Lower leg skin (tissue), 4 donors: Measurements from ENCODE around the gene CAP1. TPM values are rescaled to one million over a fixed set of nuclear protein-coding genes. Genes with fewer than 3 reads are reported as not detected.

Experiments
- DNase-seq, 2 donors: peaks; one replicate each; pipeline ENCODE4 v3.0.0-alpha.2; 2019; ENCODE audit warnings: low spot score in 2 of 2
- H3K4me3 ChIP-seq: fragments of 200-600 bp; sonication (generic); 2 replicates; pipeline ENCODE4 v1.5.1; 2017; ENCODE audit warnings: mild to moderate bottlenecking, low read depth; ENCODE audit not compliant: poor library complexity, severe bottlenecking
- POLR2A ChIP-seq, 2 donors: fragments of 450-650 bp; IDR thresholded peaks; one replicate each; pipeline ENCODE4 v1.6.1; 2016 to 2017; ENCODE audit warnings: antibody characterized with exemption in 2 of 2, mild to moderate bottlenecking in 1 of 2, moderate library complexity in 1 of 2
- WGBS, 2 donors: methylation state at CpG; one replicate each; pipeline ENCODE4 v1.1.5; 2018; 5-methylcytosine and 5-hydroxymethylcytosine counted together
- intact Hi-C: fragments of 100-400 bp; cut with DNase I; formaldehyde crosslinking; loops from one replicate; pipeline ENCODE4 v1.15.0; 2023; ENCODE audit warnings: low total_unique reads
- total RNA-seq, 4 donors: library from RNA; depleted of rRNA; stranded (reverse); fragments of >200 nt; gene quantifications; one replicate each; pipeline ENCODE4 v1.1.0, GENCODE V29; 2016
- TF ChIP-seq, protein P1 (sequence below), 3 donors: fragments of 450-650 bp; IDR thresholded peaks; one replicate each; pipeline ENCODE4 v1.5.1; 2016; ENCODE audit warnings: antibody characterized with exemption in 3 of 3, mild to moderate bottlenecking in 3 of 3, moderate library complexity in 2 of 3

CAP1 gene
- total RNA-seq, 4 donors from 2014 or later, result 136 to 173 (median 143) TPM

DNA sequence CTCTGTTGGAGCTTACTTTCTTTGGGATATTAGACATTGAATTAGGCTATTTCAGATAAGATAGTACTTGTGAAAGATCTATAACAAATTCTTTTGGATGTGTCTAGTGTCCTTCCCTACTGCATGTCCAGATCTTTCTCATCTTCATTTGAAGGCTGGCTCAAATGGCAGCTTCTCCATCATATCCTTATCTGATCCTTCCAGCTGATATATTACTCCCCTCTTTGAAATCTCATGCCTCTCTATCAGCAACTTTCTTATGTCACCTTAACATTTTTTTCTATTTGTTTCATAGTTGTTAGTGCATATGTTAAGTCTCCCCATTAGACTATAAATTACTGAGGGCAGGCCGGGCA is 17.5 kb downstream of the CAP1 start:
- TF ChIP-seq, protein P1, sequence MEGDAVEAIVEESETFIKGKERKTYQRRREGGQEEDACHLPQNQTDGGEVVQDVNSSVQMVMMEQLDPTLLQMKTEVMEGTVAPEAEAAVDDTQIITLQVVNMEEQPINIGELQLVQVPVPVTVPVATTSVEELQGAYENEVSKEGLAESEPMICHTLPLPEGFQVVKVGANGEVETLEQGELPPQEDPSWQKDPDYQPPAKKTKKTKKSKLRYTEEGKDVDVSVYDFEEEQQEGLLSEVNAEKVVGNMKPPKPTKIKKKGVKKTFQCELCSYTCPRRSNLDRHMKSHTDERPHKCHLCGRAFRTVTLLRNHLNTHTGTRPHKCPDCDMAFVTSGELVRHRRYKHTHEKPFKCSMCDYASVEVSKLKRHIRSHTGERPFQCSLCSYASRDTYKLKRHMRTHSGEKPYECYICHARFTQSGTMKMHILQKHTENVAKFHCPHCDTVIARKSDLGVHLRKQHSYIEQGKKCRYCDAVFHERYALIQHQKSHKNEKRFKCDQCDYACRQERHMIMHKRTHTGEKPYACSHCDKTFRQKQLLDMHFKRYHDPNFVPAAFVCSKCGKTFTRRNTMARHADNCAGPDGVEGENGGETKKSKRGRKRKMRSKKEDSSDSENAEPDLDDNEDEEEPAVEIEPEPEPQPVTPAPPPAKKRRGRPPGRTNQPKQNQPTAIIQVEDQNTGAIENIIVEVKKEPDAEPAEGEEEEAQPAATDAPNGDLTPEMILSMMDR (IDR thresholded peaks at IDR 0.05), result no peak
- TF ChIP-seq POLR2A (IDR thresholded peaks at IDR 0.05), result no peak
- intact Hi-C loops, result no loop called here
- WGBS, 2 donors, result 83 to 89% methylated on average over 1 of the region's 1 CpG
- no peak for DNase-seq
- no peak overlapping the region for H3K4me3 ChIP-seq

DNA sequence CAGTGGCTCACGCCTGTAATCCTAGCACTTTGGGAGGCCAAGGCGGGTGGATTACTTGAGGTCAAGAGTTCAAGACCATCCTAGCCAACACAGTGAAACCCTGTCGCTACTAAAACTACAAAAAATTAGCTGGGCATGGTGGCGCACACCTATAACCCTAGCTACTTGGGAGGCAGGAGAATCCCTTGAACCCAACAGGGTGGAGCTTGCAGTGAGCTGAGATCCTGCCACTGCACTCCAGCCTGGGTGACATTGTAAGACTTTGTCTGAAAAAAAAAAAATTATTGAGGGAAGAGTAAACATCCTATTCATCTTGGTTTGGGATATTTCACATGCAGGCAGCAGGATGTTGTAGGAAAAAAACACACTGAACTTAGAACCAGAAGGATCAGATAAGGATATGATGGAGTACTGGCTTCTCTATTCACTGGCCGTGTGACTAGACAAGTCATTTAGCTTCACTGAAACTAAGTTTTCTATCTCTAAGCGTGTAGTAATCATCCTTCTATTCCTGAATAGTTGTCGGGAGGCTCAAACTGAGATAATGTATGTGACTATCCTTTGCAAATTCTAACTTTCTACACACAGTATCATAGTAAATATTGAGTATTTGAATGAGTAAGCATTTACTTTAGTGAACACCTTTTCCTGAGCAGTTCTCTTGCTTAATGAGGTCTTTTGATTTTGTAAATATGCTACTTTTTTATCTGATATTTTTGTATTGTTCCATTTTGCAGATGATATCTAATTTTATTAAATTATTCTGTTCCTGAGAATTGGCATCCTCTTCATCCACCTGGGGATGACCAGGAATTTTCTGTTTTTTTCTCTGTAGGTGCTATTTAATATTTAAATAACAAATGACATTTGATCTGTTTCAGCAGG is 18.2 kb downstream of the CAP1 start:
- intact Hi-C loops, result no loop called here
- TF ChIP-seq, protein P1 (IDR thresholded peaks at IDR 0.05), result no peak
- no peak for TF ChIP-seq POLR2A (IDR thresholded peaks at IDR 0.05)
- DNase-seq, result no peak
- WGBS, 2 donors, result 87 to 88% methylated on average over 7 of the region's 7 CpGs
- no peak overlapping the region for H3K4me3 ChIP-seq

DNA sequence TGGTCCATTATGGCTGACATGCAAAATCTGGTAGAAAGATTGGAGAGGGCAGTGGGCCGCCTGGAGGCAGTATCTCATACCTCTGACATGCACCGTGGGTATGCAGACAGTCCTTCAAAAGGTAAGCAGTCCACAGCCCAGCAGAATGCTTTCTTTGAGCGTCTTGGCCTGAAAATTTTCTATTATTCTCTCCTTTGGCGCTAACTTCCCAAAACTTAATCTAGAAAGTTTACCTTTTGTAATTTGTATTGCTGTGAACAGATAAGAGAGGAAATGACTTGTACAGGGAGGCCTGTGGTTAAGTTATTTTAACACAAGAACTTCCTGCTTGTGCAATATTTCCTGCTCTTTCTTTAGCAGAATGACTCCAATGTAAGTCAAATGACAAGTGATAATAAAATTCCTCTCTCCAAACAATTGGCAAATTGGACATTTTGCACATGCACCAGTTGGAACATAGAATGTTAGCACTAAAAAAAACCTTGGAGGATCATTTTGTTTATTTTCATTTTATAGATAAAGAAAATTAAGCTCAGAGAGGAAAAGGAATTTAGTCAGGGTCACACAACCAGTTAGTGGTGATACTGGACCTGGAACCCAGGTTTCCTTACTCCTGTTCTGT is 18.9 kb downstream of the CAP1 start:
- DNase-seq, result no peak
- 66 to 69% methylated on average over 4 of the region's 4 CpGs for WGBS, 2 donors
- no peak overlapping the region for H3K4me3 ChIP-seq
- TF ChIP-seq, protein P1 (IDR thresholded peaks at IDR 0.05), result no peak
- no peak for TF ChIP-seq POLR2A (IDR thresholded peaks at IDR 0.05)
- intact Hi-C loops, result no loop called here

DNA sequence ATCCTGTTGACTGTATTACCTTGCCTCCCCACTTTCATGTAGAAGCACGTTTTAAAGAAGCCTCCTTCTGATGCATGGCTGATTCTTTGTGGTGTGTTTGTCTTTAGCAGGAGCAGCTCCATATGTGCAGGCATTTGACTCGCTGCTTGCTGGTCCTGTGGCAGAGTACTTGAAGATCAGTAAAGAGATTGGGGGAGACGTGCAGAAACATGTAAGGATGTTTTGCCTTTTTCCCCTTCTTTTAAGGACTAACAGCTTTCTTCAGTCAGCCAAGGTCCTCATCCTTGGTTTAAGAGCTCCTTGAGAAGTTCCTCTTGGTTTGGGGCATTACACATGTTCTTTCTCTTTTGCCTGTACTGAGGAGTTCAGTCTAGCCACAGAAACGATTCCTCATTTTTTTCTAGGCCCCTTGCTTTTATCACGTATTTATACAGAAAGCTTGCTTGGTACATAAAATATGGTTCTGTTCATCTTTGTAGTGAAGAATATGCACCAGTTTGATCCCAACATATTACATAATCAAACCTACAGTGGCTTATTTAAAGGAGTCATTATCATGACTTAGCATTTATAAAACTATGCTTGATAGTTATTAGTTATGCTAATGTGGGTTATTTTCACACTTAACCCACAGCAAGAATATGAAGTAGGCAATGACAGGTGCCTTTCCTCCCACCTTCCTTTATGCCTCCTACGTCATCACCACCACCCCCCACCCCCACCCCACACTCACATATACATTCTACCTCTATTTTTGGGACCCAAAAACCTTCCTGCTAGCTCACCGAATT is 19.6 kb downstream of the CAP1 start:
- no peak for TF ChIP-seq POLR2A (IDR thresholded peaks at IDR 0.05)
- TF ChIP-seq, protein P1 (IDR thresholded peaks at IDR 0.05), result no peak
- intact Hi-C loops, result no loop called here
- DNase-seq, result no peak
- H3K4me3 ChIP-seq, result no peak overlapping the region
- 60% methylated on average over 7 of the region's 7 CpGs for WGBS, 2 donors

DNA sequence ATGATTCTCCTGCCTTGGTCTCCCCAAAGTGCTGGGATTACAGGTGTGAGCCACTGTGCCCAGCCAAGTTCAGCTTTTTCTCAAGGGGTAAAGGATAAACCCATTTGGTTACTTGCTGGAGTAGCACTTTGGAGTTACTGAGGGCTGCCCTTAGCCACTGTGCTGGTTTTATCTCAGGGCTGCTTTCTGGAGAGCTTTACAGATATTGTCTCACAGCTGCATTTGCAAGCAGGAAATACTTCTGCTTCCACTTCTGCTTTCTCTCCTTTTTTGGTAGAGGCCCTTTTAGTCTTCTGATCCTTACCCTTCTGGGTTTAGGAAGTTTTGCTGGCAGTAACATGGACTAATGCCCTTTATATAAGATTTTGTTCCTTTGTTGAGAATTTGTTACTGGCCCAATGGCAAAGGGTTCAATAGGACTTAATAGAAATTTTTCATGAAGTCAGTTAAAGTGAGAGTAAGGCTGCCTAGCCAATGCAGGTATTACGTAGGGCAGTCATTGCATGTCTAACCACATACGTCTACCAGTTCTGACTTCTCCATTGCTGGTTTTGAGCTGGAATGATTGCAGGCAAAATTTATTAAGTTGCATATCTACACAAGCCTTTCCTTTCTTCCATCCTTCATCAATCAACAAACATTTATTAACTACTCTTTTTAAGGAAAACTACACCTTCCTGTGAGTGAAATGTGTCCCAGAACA is 24.4 kb downstream of the CAP1 start:
- no peak overlapping the region for H3K4me3 ChIP-seq
- intact Hi-C loops, result no loop called here
- TF ChIP-seq POLR2A (IDR thresholded peaks at IDR 0.05), result no peak
- TF ChIP-seq, protein P1 (IDR thresholded peaks at IDR 0.05), result no peak
- WGBS, 2 donors, result 82 to 85% methylated on average over 2 of the region's 2 CpGs
- DNase-seq, result no peak
